Duodenal mucosa (tissue), 2 donors: ENCODE measurements around the gene LRRC4C.
"Not testable (repeated sequence)": the region's sequence is repeated elsewhere in the genome, so short reads cannot be mapped to it uniquely, and the experiment has no call there.

Source experiments
- H3K27ac ChIP-seq: one replicate; pipeline ENCODE4 v1.7.0; 2013; ENCODE audit warnings: low read depth, low read length
- H3K27me3 ChIP-seq, 2 donors: one replicate each; pipeline ENCODE4 v1.7.0; 2013; ENCODE audit warnings: low read length in 2 of 2, control low read depth in 1 of 2; ENCODE audit not compliant: insufficient read depth in 2 of 2, control insufficient read depth in 1 of 2
- H3K36me3 ChIP-seq, 2 donors: one replicate each; pipeline ENCODE4 v1.7.0; 2013; ENCODE audit warnings: low read length in 2 of 2, control low read depth in 1 of 2; ENCODE audit not compliant: insufficient read depth in 2 of 2, control insufficient read depth in 1 of 2
- H3K4me1 ChIP-seq, 2 donors: one replicate each; pipeline ENCODE4 v1.7.0; 2013; ENCODE audit warnings: low read length in 2 of 2, control low read depth in 1 of 2; ENCODE audit not compliant: insufficient read depth in 2 of 2, control insufficient read depth in 1 of 2
- H3K4me3 ChIP-seq, 2 donors: one replicate each; pipeline ENCODE4 v1.7.0; 2013; ENCODE audit warnings: low read length in 2 of 2, low read depth in 1 of 2
- H3K9ac ChIP-seq, 2 donors: one replicate each; pipeline ENCODE4 v1.7.0; 2013; ENCODE audit warnings: low read length in 2 of 2, low read depth in 1 of 2
- H3K9me3 ChIP-seq, 2 donors: one replicate each; pipeline ENCODE4 v1.7.0; 2013; ENCODE audit warnings: low read length in 2 of 2, control low read depth in 1 of 2; ENCODE audit not compliant: control insufficient read depth in 1 of 2

Gene LRRC4C

GRCh38 chr11:40537734-40538133 is 921.7 kb downstream of the LRRC4C start:
- no peak overlapping the region for H3K4me3 ChIP-seq
- H3K27me3 ChIP-seq: no peaks in the 10 kb centered on the region
- no peaks in the 10 kb centered on the region for H3K36me3 ChIP-seq
- H3K9ac ChIP-seq: no peak overlapping the region
- no peak overlapping the region for H3K27ac ChIP-seq
- no peaks in the 10 kb centered on the region for H3K4me1 ChIP-seq
- no peaks in the 10 kb centered on the region for H3K9me3 ChIP-seq

- H3K36me3 ChIP-seq, H3K27me3 ChIP-seq: not testable (repeated sequence)
Observed at GRCh38 chr11:40522080-40522479, 937.4 kb downstream of the LRRC4C start.

GRCh38 chr11:40517122-40517521 is 942.3 kb downstream of the LRRC4C start:
- Histone ChIP-seq H3K4me1 (no peaks in the 10 kb centered on the region), H3K4me3 (no peak overlapping the region), H3K27ac (no peak overlapping the region), H3K27me3 (no peaks in the 10 kb centered on the region), H3K9ac (no peak overlapping the region), H3K9me3 (no peaks in the 10 kb centered on the region), H3K36me3 (no peaks in the 10 kb centered on the region)

More at GRCh38 chr11:40522080-40522479, 937.4 kb downstream of the LRRC4C start:
- H3K27ac ChIP-seq, H3K4me1 ChIP-seq, H3K9ac ChIP-seq, H3K4me3 ChIP-seq, H3K9me3 ChIP-seq: not testable (repeated sequence)

GRCh38 chr11:40514124-40514523 is 945.3 kb downstream of the LRRC4C start:
- Histone ChIP-seq H3K27me3 (no peaks in the 10 kb centered on the region), H3K36me3 (no peaks in the 10 kb centered on the region), H3K27ac (no peak overlapping the region), H3K4me1 (no peaks in the 10 kb centered on the region), H3K4me3 (no peak overlapping the region), H3K9ac (no peak overlapping the region), H3K9me3 (peaks cover 0 to 8% of the 10 kb centered on the region in 2 donors)

DNA sequence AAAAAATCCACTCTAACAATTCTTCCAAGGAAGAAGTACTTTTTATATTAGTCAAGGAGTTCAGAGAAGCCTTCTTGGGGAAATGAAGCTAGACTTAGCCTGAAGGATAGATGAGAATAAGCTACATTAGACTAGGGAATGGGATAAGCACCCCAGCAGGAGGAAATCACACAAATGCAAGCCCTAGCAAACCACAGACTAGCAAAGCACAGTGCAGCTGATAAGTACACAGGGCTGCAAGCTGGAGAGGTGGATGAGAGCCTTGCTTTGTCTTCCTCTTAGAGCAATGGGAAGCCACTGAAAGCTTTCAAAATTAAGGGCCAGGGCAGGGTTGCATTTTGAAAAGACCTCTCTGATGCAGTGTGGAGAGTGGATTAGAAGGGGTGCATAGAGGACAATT is 946.2 kb downstream of the LRRC4C start:
- no peaks in the 10 kb centered on the region for H3K27me3 ChIP-seq
- no peaks in the 10 kb centered on the region for H3K36me3 ChIP-seq
- H3K9me3 ChIP-seq: peaks cover 0 to 8% of the 10 kb centered on the region in 2 donors
- H3K4me1 ChIP-seq: no peaks in the 10 kb centered on the region
- H3K27ac ChIP-seq: no peak overlapping the region
- no peak overlapping the region for H3K4me3 ChIP-seq
- H3K9ac ChIP-seq: no peak overlapping the region

DNA sequence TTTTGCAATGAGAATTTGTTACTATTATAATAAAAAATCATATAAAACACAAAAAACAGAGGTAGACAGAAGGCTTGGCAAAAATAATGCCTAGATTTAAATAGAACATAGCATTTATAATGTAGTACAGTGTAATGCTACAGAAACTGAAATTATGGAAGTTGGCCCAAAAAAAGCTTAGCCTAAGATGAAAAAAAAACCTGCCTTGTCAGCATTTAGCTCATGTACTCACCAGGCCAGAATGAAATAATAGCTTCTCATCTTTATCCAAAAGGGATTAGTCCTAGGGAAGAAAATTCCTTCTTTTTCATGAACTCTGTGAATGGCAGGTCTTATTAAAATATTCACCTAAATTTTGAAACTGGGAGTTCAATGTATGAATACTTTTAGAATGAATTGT is 951.1 kb downstream of the LRRC4C start:
- Histone ChIP-seq H3K27me3 (no peaks in the 10 kb centered on the region), H3K27ac (no peak overlapping the region), H3K36me3 (no peaks in the 10 kb centered on the region), H3K9me3 (peaks cover 0 to 8% of the 10 kb centered on the region in 2 donors), H3K9ac (no peak overlapping the region), H3K4me1 (no peaks in the 10 kb centered on the region), H3K4me3 (no peak overlapping the region)

DNA sequence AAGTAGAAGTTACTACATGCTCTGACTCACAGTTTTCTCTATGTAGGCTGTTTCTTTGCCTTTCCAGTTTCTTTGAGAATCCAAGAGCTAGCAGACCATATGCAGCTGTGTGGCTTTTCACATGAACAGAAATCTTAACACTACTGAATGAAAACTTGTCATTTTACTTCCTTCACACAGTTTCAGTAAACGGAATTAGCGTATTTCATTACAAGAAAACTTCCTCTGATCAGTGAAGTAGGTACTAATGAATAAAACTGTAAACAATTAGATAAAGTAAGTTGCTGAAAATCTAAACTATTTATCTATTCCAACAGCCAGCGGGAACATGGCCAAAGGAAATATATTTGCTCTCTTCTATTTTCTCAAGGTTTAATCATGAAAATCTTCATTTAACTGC is 953.2 kb downstream of the LRRC4C start:
- peaks cover 0 to 3% of the 10 kb centered on the region in 2 donors for H3K9me3 ChIP-seq
- no peak overlapping the region for H3K9ac ChIP-seq
- H3K27me3 ChIP-seq: no peaks in the 10 kb centered on the region
- no peaks in the 10 kb centered on the region for H3K4me1 ChIP-seq
- H3K4me3 ChIP-seq: no peak overlapping the region
- no peak overlapping the region for H3K27ac ChIP-seq
- H3K36me3 ChIP-seq: no peaks in the 10 kb centered on the region

DNA sequence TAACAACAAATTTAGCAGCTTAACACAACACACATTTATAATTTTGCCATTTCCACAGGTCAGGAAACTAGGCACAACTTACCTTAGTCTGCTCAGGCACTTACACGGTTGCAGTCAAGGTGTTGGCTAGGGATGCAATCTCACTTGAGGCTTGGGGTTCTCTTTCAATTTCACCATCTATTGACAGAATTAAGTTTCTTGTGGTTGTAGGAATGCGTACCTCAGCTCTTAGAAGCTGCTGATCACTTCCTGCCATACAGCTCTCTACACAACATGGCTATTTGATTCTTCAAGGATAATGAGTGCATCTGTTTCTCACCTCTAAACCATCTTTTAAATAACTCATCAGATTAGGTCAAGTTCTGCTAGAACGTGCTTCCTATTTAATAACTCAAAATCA is 968.1 kb downstream of the LRRC4C start:
- Histone ChIP-seq H3K27me3 (no peaks in the 10 kb centered on the region), H3K9me3 (no peaks in the 10 kb centered on the region), H3K4me1 (no peaks in the 10 kb centered on the region), H3K4me3 (no peak overlapping the region), H3K36me3 (no peaks in the 10 kb centered on the region), H3K27ac (no peak overlapping the region), H3K9ac (no peak overlapping the region)

GRCh38 chr11:40467771-40468170 is 991.7 kb downstream of the LRRC4C start:
- no peaks in the 10 kb centered on the region for H3K36me3 ChIP-seq
- no peaks in the 10 kb centered on the region for H3K27me3 ChIP-seq
- H3K4me3 ChIP-seq: no peak overlapping the region
- no peak overlapping the region for H3K27ac ChIP-seq
- no peaks in the 10 kb centered on the region for H3K4me1 ChIP-seq
- no peaks in the 10 kb centered on the region for H3K9me3 ChIP-seq
- H3K9ac ChIP-seq: no peak overlapping the region

DNA sequence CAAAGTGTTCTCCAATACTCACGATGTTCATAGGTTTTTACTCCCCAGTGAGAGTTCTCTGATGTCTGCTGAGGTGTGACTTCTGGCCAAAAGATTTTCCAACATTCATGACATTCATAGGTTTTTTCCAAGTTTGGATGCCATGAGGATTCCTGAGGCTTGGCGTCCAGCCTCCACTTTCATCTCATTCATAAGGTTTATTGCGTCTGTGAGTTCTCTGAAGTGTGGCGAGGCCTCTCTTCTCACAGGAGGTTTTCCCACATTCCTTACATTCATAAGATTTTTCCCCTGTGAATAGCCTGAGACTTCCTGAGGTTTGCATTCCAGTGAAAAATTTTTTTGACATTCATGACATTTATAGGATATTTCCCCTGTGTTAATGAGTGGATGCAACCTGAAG is 1014.1 kb downstream of the LRRC4C start:
- Histone ChIP-seq H3K9ac (no peak overlapping the region), H3K4me3 (no peak overlapping the region), H3K36me3 (no peaks in the 10 kb centered on the region), H3K27me3 (no peaks in the 10 kb centered on the region), H3K27ac (no peak overlapping the region), H3K9me3 (peaks cover 12 to 16% of the 10 kb centered on the region in 2 donors), H3K4me1 (no peaks in the 10 kb centered on the region)

DNA sequence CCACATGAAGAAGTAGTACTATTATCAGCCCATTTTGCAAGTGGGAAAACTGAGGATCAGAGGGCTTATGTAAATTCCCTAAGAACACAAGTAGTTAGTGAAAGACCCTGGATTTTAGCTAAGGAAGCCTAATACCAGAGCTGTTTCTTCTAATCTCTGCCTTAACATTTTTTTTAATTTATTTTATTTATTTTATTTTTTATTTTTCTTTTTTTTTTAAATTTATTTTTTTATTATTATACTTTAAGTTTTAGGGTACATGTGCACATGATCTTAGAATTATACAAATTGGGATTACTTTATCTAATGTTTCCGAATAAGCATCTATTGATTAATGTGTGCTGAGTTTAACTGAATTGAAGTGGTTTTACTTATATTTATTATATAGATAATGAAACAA is 1015.3 kb downstream of the LRRC4C start:
- H3K9me3 ChIP-seq: peaks cover 12 to 16% of the 10 kb centered on the region in 2 donors
- no peaks in the 10 kb centered on the region for H3K36me3 ChIP-seq
- H3K27ac ChIP-seq: no peak overlapping the region
- no peaks in the 10 kb centered on the region for H3K27me3 ChIP-seq
- H3K9ac ChIP-seq: no peak overlapping the region
- no peak overlapping the region for H3K4me3 ChIP-seq
- H3K4me1 ChIP-seq: no peaks in the 10 kb centered on the region
